HG03108 (cell line): ENCODE results near the gene FHOD3.
A peak's percentile ranks its signal among the peaks of the same experiment; 100 is the strongest.

Experiments used
- ATAC-seq: cut with Tn5 transposase; IDR thresholded peaks from one replicate; pipeline ENCODE4 v1.9.1; 2021; ENCODE audit warnings: moderate library complexity; ENCODE audit not compliant: unreplicated experiment

FHOD3 gene

DNA sequence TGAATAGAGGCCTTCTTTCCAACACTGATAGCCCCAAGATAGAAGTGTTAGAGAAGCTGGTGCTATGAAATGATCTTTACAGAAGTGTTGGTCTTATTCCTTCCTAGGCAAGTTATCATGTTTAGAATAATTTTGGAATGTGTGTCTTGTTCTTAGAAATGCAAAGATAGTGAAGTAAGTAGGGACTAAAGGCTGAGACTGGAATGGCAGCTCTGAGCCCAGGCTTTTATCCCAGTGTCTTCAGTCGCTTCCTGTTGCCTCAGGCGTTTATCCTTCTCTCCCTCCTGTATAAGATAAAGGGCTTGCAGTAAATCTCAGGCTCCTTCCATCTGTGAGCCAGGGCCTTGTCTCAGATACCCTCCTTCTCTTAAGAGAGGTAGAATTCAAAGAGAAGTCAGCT is 313.1 kb downstream of the FHOD3 start:
- ATAC-seq: no peak

DNA sequence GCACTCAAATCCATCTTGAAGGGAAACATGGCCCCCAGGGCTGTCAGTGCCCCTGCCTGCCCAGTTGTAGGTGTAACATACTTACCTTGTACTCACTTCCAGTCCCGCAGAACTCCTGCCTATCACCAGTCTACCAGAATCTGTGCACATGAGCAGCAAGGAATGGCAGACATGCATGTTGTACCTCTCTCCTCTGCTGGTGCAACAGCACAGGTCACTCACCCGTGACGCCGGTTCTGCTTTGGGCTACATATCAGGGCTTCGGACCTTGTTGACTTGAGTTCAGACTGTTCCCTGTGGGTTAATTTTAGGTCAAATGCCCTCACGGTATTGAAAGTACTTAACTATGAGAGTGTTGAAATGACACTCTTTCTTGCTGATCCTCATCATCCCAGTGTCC is 315.6 kb downstream of the FHOD3 start:
- ATAC-seq: no peak

GRCh38 chr18:36613810-36614209 is 316.3 kb downstream of the FHOD3 start:
- ATAC-seq: no peak

DNA sequence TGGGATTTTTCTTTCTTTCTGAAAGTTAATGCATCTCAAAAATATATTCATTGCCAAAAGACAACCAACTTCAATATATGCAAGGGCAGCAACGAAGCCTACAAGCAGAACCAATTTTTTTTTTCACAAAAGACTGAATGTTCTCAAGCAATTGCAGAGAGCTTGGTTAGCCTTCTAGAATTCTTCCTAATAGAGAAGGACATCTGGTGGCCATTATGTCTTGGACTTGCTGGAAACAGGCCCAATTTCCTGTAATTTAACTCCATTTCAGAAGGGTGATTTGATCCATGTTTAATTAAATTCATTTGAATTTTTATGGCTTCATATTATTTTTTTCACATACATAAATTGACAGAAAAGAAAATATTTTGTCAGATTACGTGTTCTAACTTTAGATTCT is 323.3 kb downstream of the FHOD3 start:
- no peak for ATAC-seq

DNA sequence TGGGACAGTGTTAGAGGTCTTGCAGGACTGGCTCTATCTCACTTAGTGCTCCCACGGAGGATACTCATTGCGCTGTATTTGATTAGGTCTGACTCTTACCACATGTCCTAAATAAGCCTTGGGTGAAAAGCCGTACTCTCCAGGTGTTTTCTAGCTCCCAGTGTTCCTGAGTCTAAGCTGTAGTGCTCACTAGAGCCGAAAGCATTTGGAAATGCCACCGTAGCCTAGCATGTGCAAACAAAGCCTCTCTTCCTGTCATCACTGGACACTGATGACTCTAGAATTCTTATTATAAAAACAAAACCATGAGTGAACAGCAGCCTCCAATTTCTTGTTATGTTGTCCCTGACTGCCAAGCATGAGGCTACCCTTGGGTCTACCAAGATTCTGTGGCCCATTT is 325.1 kb downstream of the FHOD3 start:
- ATAC-seq: no peak

GRCh38 chr18:36623091-36623490 is 325.6 kb downstream of the FHOD3 start:
- no peak for ATAC-seq

DNA sequence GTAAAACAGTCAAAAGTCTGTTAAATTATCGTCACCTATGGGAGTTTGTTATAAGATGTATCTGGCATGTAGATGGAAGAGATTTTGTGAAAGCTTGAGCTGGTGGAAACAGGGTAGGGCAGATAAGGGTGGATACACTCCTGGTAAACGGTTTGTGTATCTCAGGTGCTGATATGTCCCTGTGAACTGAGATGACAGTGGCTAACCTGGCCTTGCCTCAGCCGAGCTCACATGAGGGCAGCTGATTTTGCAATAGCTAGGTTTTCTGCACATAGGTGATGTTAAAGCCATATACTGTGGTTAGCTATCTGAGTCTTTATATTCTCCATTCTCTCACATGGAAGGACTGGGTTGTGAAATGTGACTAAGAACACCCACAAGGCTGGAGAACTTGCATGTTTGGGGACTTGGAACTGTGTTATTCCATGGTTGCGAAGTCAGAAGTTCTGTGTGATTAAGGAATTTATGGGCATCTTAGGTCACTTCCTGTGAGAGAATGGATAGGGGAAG is 326.2 kb downstream of the FHOD3 start:
- ATAC-seq: no peak

GRCh38 chr18:36624451-36625167 is 327.1 kb downstream of the FHOD3 start:
- no peak for ATAC-seq

DNA sequence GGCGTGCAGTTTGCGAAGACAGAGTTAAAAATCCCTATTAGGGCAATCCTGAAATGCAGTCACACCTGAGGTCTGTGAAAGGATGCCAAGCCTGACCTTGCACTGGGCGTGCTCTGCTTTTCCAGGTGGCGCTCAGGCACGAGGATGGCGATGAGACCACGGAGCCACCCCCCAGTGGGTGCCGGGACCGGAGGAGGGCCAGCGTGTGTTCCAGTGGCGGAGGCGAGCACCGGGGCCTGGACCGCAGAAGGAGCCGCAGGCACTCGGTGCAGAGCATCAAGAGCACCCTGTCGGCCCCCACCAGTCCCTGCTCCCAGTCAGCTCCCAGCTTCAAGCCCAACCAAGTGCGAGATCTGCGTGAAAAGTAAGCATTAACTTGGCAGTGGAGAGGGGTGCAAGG is 327.9 kb downstream of the FHOD3 start:
- no peak for ATAC-seq

DNA sequence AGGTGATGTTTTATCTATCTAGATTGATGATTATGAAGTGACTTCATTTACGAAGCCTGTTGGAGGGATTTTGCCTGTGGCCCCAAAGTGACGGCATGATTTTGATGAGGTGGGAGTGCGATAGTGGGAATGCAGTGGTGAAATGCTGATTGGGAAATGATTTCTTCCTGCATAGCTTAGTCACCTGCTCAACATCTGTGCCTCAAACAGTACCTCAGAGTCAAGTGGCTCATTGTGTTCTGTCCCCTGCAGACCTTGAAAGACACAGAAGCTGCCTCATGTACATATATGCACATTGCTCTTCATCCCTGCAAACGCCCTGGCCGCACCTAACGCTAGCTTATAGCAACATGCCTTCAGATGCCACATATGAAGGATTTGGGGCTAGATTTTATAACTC is 330.1 kb downstream of the FHOD3 start:
- ATAC-seq: no peak

GRCh38 chr18:36628435-36629137 is 331.1 kb downstream of the FHOD3 start:
- ATAC-seq: no peak

GRCh38 chr18:36629138-36629530 is 331.6 kb downstream of the FHOD3 start:
- no peak for ATAC-seq

DNA sequence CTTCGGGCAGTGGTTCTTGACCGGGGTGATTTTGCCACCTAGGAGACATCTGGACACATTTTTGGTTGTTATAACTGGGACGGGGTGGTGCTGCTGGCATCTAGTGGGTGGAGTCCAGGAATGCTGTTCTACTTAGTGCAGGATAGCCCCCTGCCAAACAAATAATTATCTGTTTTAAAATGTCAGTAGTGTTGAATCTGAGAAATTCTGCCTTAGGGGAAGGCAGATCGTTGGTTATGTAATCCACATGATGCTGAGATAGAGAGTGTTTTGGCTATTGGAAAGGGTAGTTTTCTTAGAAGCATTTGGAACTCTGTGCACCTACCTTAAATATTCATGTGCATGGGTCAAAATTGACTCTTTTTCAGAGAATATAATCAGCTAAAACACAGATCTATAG is 332.3 kb downstream of the FHOD3 start:
- ATAC-seq: no peak

- no peak for ATAC-seq
Observed at GRCh38 chr18:36630917-36631316, 333.4 kb downstream of the FHOD3 start.

GRCh38 chr18:36633961-36634412 is 336.5 kb downstream of the FHOD3 start:
- no peak for ATAC-seq

- ATAC-seq: no peak
Observed at GRCh38 chr18:36634573-36635216, 337.2 kb downstream of the FHOD3 start.

DNA sequence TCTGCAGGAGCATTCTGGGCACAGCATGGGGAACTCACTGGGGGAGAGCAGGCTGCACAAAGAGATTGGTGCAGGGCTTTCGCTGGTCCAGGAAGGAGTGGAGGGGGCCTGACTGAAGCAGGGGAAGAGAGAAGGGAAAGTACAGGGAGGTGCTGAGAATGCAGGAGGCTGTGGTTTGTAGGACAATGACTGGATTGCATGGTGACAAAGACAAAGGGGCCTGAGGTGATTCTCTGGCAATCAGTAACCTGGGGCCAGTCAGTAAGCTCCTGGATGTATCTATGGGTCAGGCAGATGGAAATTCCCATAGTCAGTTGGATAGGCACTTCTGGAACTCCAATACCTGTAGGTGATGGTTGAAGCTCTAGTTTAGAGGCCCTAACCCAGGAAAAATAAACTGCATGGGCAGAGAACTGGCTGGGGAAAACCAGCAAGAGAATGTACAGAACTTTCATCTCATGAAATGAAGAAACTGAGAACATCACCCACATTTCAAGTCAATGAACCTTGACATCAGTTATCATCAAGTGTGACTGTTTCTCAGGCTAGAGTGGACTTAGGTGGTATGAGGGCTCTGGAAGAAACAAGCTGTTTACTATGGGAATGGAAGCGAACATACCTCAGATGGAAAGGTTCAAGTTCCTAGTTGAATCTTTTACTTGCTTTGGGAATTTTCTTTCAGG is 338.0 kb downstream of the FHOD3 start:
- peak; percentile 42 for ATAC-seq

DNA sequence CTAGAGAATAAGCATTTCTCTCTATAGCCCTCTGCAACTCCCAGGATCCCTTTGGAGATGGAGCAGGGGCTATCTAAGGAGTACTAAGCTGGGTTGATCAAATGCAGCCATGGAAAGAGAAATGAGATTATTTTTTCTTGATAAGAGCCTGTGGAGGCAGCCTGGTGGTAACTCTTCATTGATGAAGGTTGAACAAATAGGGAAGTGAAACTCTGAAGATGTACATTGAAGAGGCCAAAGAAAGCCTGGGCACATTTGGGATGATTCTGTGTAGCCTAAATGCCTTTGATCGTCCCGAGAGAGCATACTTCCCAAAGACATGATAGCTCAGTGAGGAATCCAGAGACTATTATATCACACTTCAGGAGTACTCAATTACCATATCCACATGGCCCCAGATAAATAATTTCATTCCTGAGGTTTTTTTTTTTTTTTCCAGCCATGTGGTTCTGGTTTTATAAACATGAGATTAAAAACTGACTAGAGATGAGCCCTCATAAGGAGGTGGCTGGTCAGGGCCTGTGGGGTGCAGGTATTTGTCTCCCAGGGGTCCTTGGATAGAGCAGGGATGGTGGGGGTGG is 338.8 kb downstream of the FHOD3 start:
- no peak for ATAC-seq

GRCh38 chr18:36638224-36638623 is 340.7 kb downstream of the FHOD3 start:
- peak; percentile 91 for ATAC-seq

DNA sequence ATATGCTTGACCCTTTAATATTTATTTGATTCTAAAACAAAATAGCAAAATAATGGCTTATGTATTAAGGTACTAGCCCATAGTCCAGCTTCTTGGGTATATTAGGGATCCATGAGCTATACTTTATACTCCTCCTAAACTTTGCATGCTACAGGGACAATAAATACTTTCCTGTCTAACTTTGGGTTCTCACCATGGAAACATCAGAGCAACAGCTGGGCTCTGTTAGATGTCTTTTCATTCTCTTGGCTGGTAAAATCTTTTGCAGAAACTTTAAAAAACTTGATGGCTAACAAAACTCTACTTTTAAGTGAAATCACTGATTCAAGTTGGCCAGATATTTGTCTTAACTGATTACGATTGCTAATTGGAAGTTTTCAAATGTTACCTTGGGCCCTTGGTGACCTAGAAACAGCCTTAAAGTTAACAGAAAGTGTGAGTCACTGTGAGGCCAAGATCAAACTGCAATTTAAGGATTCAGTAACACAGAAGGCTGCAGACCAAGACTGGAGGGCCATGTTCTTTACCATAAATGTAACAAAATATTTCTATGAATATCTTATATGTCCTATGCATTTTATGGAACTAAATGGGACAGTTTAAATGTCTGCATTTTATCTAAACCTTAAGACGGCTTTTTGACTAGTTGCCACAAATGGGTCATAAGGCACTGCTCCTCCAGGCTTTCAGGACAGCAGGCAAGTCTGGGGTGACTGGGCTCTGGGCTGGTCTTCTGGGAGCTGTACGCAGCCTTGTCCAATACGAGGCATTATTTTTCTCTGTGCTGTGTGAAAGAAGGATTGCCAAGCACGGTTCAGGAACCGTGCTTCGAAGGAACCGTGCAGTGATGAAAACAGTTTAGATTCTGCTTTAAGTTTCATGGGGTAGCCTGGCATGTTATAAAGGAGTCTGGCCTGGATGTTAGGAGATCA is 342.8 kb downstream of the FHOD3 start:
- no peak for ATAC-seq
